ENCODE results near the gene YPEL2. TPM values are rescaled to one million over a fixed set of nuclear protein-coding genes. Genes with fewer than 3 reads are reported as not detected.
"Not testable (repeated sequence)": the region's sequence is repeated elsewhere in the genome, so short reads cannot be mapped to it uniquely, and the experiment has no call there.

The YPEL2 gene
- total RNA-seq, 2 experiments from 2014 or later: 0.88 to 3.1 TPM

GRCh38 chr17:59310263-59310920 lies 21.1 kb upstream of the YPEL2 start:
- H3K79me2 ChIP-seq (ENCODE audit: insufficient read depth, low read depth, low read length): no peaks in the 10 kb centered on the region
- H3K27ac ChIP-seq (ENCODE audit: low read depth, low read length, poor library complexity, severe bottlenecking): no peak overlapping the region
- CTCF ChIA-PET (ENCODE audit: unreplicated experiment): interaction anchor here (1.2 to 1.5 kb wide), 3 partner anchors 19 to 131 kb away, joined by 4 to 5 read pairs (median 4); no protein-coding TSS in a partner anchor
- no TSS peak for BruUV-seq (replicated peaks)
- H4K20me1 ChIP-seq (ENCODE audit: insufficient read depth, low read length): no peaks in the 10 kb centered on the region
- H3K4me3 ChIP-seq (ENCODE audit: low read depth, low read length, poor library complexity, severe bottlenecking): no peak overlapping the region
- H3K9me3 ChIP-seq (ENCODE audit: low read length): no peaks in the 10 kb centered on the region
- no peak overlapping the region for H3K4me2 ChIP-seq (ENCODE audit: low read length)
- no peaks in the 10 kb centered on the region for H3K4me1 ChIP-seq (ENCODE audit: insufficient read depth, low read length, poor library complexity, severe bottlenecking)
- intact Hi-C loops (cut with micrococcal nuclease; ENCODE audit: unreplicated experiment): loop anchor here (5.0 kb wide), 2 partner anchors 212 to 727 kb away; no protein-coding TSS in a partner anchor
- H3K36me3 ChIP-seq (ENCODE audit: insufficient read depth, low read length): no peaks in the 10 kb centered on the region
- TF ChIP-seq, protein P1, sequence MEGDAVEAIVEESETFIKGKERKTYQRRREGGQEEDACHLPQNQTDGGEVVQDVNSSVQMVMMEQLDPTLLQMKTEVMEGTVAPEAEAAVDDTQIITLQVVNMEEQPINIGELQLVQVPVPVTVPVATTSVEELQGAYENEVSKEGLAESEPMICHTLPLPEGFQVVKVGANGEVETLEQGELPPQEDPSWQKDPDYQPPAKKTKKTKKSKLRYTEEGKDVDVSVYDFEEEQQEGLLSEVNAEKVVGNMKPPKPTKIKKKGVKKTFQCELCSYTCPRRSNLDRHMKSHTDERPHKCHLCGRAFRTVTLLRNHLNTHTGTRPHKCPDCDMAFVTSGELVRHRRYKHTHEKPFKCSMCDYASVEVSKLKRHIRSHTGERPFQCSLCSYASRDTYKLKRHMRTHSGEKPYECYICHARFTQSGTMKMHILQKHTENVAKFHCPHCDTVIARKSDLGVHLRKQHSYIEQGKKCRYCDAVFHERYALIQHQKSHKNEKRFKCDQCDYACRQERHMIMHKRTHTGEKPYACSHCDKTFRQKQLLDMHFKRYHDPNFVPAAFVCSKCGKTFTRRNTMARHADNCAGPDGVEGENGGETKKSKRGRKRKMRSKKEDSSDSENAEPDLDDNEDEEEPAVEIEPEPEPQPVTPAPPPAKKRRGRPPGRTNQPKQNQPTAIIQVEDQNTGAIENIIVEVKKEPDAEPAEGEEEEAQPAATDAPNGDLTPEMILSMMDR (conservative IDR thresholded peaks at IDR 0.05; ENCODE audit: low read length): no peak
- no peak for TF ChIP-seq EZH2phosphoT487 (IDR thresholded peaks at IDR 0.05; ENCODE audit: borderline replicate concordance, low read depth, low read length)
- peak overlapping the region; percentile 60; the same call in 1 of the 2 replicates for H2AFZ ChIP-seq (ENCODE audit: low read length)
- no peak for DNase-seq (ENCODE audit: low spot score)
- POLR2A ChIA-PET: interaction anchor here (0.6 to 1.3 kb wide), 5 partner anchors 16 to 133 kb away, joined by 3 to 7 read pairs (median 3); no protein-coding TSS in a partner anchor
- H3K9me2 ChIP-seq (ENCODE audit: insufficient read depth, low read length): no peaks in the 10 kb centered on the region

GRCh38 chr17:59311051-59311468 lies 20.4 kb upstream of the YPEL2 start:
- POLR2A ChIA-PET: interaction anchor here (0.6 to 0.9 kb wide), 3 partner anchors 124 to 443 kb away, joined by 3 to 7 read pairs (median 4); no protein-coding TSS in a partner anchor
- Histone ChIP-seq H2AFZ (ENCODE audit: low read length) (peak overlapping the region; percentile 60; the same call in 1 of the 2 replicates), H3K79me2 (ENCODE audit: insufficient read depth, low read depth, low read length) (no peaks in the 10 kb centered on the region), H3K4me1 (ENCODE audit: insufficient read depth, low read length, poor library complexity, severe bottlenecking) (no peaks in the 10 kb centered on the region), H3K9me3 (ENCODE audit: low read length) (no peaks in the 10 kb centered on the region), H3K4me3 (ENCODE audit: low read depth, low read length, poor library complexity, severe bottlenecking) (no peak overlapping the region), H3K36me3 (ENCODE audit: insufficient read depth, low read length) (no peaks in the 10 kb centered on the region), H3K27ac (ENCODE audit: low read depth, low read length, poor library complexity, severe bottlenecking) (no peak overlapping the region), H3K9me2 (ENCODE audit: insufficient read depth, low read length) (no peaks in the 10 kb centered on the region), H4K20me1 (ENCODE audit: insufficient read depth, low read length) (no peaks in the 10 kb centered on the region), H3K4me2 (ENCODE audit: low read length) (no peak overlapping the region)
- peak; percentile 79 for DNase-seq (ENCODE audit: low spot score)
- CTCF ChIA-PET (ENCODE audit: unreplicated experiment): interaction anchor here (1.2 to 1.5 kb wide), 3 partner anchors 19 to 131 kb away, joined by 4 to 5 read pairs (median 4); no protein-coding TSS in a partner anchor
- intact Hi-C loops (cut with micrococcal nuclease; ENCODE audit: unreplicated experiment): loop anchor here (1.0 to 5.0 kb wide), 4 partner anchors 91 to 726 kb away; partner anchors contain the start of gene GDPD1
- TF ChIP-seq, protein P1 (conservative IDR thresholded peaks at IDR 0.05; ENCODE audit: low read length): peak; percentile 91
- no peak for TF ChIP-seq EZH2phosphoT487 (IDR thresholded peaks at IDR 0.05; ENCODE audit: borderline replicate concordance, low read depth, low read length)
- BruUV-seq (replicated peaks): no TSS peak

- CTCF ChIA-PET (ENCODE audit: unreplicated experiment): interaction anchor here (1.2 to 1.5 kb wide), 3 partner anchors 18 to 130 kb away, joined by 4 to 5 read pairs (median 4); no protein-coding TSS in a partner anchor
- BruUV-seq (replicated peaks); H2AFZ ChIP-seq (ENCODE audit: low read length); H3K4me1 ChIP-seq (ENCODE audit: insufficient read depth, low read length, poor library complexity, severe bottlenecking); H3K36me3 ChIP-seq (ENCODE audit: insufficient read depth, low read length); H3K4me3 ChIP-seq (ENCODE audit: low read depth, low read length, poor library complexity, severe bottlenecking); H4K20me1 ChIP-seq (ENCODE audit: insufficient read depth, low read length); DNase-seq (ENCODE audit: low spot score); H3K4me2 ChIP-seq (ENCODE audit: low read length); H3K27ac ChIP-seq (ENCODE audit: low read depth, low read length, poor library complexity, severe bottlenecking); H3K9me2 ChIP-seq (ENCODE audit: insufficient read depth, low read length); H3K79me2 ChIP-seq (ENCODE audit: insufficient read depth, low read depth, low read length); H3K9me3 ChIP-seq (ENCODE audit: low read length): not testable (repeated sequence)
- intact Hi-C loops (cut with micrococcal nuclease; ENCODE audit: unreplicated experiment): loop anchor here (1.0 to 5.0 kb wide), 4 partner anchors 91 to 726 kb away; partner anchors contain the start of gene GDPD1
- POLR2A ChIA-PET: interaction anchor here (0.7 kb wide), 1 partner anchor 442 kb away, joined by 3 read pairs; no protein-coding TSS in a partner anchor
Measured at GRCh38 chr17:59311521-59311920, 19.9 kb upstream of the YPEL2 start.

All from OCI-LY7 (cell line).